SKM-1 (cell line): Measurements from ENCODE around the gene ABAT.

Experiments
- DNase-seq: peaks from one replicate; lab custom pipeline; 2025; ENCODE audit not compliant: unreplicated experiment; lab: John Stamatoyannopoulos, UW

ABAT gene

GRCh38 chr16:8808009-8808408 is 133.6 kb downstream of the ABAT start:
- no peak for DNase-seq

GRCh38 chr16:8808613-8809353 is 134.4 kb downstream of the ABAT start:
- no peak for DNase-seq

GRCh38 chr16:8812162-8812843 is 137.9 kb downstream of the ABAT start:
- DNase-seq = no peak

- no peak for DNase-seq
Measured at GRCh38 chr16:8814095-8814806, 139.8 kb downstream of the ABAT start.

DNA sequence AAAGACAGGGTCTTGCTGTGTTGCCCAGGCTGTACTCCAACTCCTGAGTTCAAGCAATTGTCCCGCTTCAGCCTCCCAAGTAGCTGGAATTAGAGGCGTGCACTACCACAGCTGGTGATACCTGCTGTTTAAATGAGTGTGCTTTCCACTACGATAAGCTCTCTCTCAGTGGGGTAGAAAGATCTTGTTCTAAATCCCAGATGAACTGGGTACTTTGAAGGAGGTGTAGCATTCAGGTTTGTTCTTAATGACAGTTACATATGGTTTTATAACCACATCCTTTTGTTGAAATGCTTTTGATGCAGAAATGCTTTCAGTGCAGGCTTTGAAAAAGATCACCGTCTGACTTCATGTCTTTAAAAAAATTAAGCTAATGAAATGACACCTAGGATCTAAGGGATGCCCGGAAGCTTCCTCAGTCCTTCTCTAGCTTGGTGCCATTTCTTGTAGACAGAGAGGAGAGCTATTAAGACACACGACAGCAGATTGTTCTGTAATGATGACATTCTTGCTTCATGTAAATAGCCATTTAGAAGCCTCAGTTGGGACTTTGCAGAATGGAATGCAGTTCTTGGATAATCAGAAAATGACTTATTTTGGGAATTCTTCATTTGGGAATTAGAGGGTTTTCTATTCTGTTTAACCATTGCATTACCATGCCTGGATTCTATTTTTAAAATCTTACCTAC is 142.7 kb downstream of the ABAT start:
- no peak for DNase-seq

GRCh38 chr16:8818504-8819270 is 144.3 kb downstream of the ABAT start:
- DNase-seq = no peak

GRCh38 chr16:8819411-8820034 is 145.1 kb downstream of the ABAT start:
- no peak for DNase-seq

DNA sequence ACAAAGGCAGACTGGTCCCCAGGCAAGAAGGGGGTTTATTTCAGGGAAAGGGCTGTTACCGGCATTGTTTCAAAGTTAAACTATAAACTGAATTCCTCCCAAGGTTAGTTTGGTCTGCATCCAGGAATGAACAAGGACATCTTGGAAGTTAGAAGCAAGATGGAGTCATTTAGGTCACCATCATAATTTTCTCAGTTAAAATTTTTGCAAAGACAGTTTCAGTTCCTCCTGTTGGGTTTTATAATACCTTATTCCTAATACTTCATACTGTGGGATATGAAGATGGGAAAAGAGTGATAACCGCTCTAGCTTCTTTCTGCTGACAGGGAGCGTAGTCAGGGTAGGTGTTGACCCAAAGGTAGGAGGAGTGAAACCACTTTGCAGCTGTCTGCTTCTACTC is 148.0 kb downstream of the ABAT start:
- no peak for DNase-seq

- DNase-seq = no peak
Measured at GRCh38 chr16:8826278-8826879, 152.0 kb downstream of the ABAT start.

DNA sequence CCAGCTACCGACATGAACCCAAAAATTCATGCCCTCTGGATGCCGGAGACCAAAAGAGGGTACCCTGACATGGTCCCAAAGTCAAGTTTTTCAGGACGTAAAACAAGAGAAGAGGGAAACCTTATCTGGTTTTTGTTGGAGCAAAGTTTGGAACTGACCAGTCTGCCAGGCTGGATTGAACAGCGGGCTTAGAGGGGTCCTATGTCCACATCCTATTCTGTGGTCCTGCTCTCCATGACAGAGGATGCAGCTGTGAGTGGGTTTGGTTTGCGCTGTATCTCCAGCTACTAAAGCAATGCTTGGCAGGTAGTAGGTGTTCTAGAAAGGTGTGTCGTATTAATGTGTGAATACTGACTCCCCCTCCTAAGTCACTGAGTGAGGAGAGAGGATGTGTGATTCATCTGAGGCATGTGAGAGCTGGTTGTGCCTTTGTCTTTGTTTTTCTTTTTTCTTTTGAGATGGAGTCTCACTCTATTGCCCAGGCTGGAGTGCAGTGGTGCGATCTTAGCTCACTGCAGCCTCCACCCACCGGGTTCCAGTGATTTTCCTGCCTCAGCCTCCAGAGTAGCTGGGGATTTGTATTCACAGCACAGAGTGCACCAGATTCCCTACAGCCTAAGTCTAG is 154.2 kb downstream of the ABAT start:
- DNase-seq = no peak

- DNase-seq = no peak
Measured at GRCh38 chr16:8831450-8831849, 157.0 kb downstream of the ABAT start.

GRCh38 chr16:8831871-8832716 is 157.7 kb downstream of the ABAT start:
- DNase-seq = no peak

- no peak for DNase-seq
Measured at GRCh38 chr16:8832717-8833105, 158.3 kb downstream of the ABAT start.
